DOHH2 (cell line): Measurements from ENCODE around the gene NFYC.

Experiments
- H3F3A ChIP-seq: fragments of 200-600 bp; sonication (generic), shearing (Covaris generic); 2 replicates; pipeline ENCODE4 v1.6.0; 2016; ENCODE audit warnings: antibody characterized with exemption, mild to moderate bottlenecking; ENCODE audit not compliant: control insufficient read depth, insufficient read depth
- H3K27ac ChIP-seq: fragments of 200-600 bp; sonication (generic); 2 replicates; pipeline ENCODE4 v1.5.1; 2014; ENCODE audit warnings: low read depth, mild to moderate bottlenecking, low read length, moderate library complexity
- H3K27me3 ChIP-seq: fragments of 200-600 bp; sonication (generic); 2 replicates; pipeline ENCODE4 v1.6.1; 2014; ENCODE audit warnings: mild to moderate bottlenecking, low read length, mixed read lengths; ENCODE audit not compliant: control insufficient read depth
- H3K36me3 ChIP-seq: fragments of 200-600 bp; sonication (generic); 2 replicates; pipeline ENCODE4 v1.6.1; 2014; ENCODE audit warnings: mild to moderate bottlenecking, low read length, moderate library complexity, mixed read lengths; ENCODE audit not compliant: control insufficient read depth
- H3K4me1 ChIP-seq: fragments of 200-600 bp; sonication (generic); 2 replicates; pipeline ENCODE4 v1.6.1; 2014; ENCODE audit warnings: mild to moderate bottlenecking, low read length, mixed read lengths; ENCODE audit not compliant: control insufficient read depth
- H3K4me2 ChIP-seq: fragments of 200-600 bp; sonication (generic); 2 replicates; pipeline ENCODE4 v1.6.0; 2014; ENCODE audit warnings: mild to moderate bottlenecking, low read length, moderate library complexity
- H3K4me3 ChIP-seq: fragments of 200-600 bp; sonication (generic); 2 replicates; pipeline ENCODE4 v1.5.1; 2014; ENCODE audit warnings: mild to moderate bottlenecking, low read length, mixed read lengths
- H3K79me2 ChIP-seq: fragments of 200-600 bp; sonication (generic); 2 replicates; pipeline ENCODE4 v1.6.1; 2014; ENCODE audit warnings: mild to moderate bottlenecking, low read length, mixed read lengths; ENCODE audit not compliant: control insufficient read depth
- H3K9me2 ChIP-seq: fragments of 200-600 bp; sonication (generic); replicated peaks from 2 replicates; pipeline ENCODE4 v1.6.1; 2014; ENCODE audit warnings: mild to moderate bottlenecking, low read length, mixed read lengths; ENCODE audit not compliant: control insufficient read depth
- H3K9me3 ChIP-seq: fragments of 200-600 bp; sonication (generic); 2 replicates; pipeline ENCODE4 v1.6.1; 2014; ENCODE audit warnings: antibody characterized with exemption, low read length, mixed read lengths; ENCODE audit not compliant: control insufficient read depth, insufficient read depth
- H4K20me1 ChIP-seq: fragments of 200-600 bp; sonication (generic); 2 replicates; pipeline ENCODE4 v1.6.0; 2014; ENCODE audit warnings: low read depth, mild to moderate bottlenecking, antibody characterized with exemption, low read length, moderate library complexity; ENCODE audit not compliant: control insufficient read depth, insufficient read depth
- CTCF ChIP-seq: fragments of 200-600 bp; sonication (generic); IDR thresholded peaks from one replicate; pipeline ENCODE4 v1.5.1; 2014; ENCODE audit warnings: antibody characterized with exemption, mild to moderate bottlenecking, low read depth, low read length; ENCODE audit not compliant: poor library complexity, severe bottlenecking
- EZH2phosphoT487 ChIP-seq: fragments of 200-600 bp; sonication (generic); IDR thresholded peaks from 2 replicates; pipeline ENCODE4 v1.6.1; 2017; ENCODE audit warnings: borderline replicate concordance, mild to moderate bottlenecking, antibody characterized with exemption, low read length, moderate library complexity, mixed read lengths

The NFYC gene

DNA sequence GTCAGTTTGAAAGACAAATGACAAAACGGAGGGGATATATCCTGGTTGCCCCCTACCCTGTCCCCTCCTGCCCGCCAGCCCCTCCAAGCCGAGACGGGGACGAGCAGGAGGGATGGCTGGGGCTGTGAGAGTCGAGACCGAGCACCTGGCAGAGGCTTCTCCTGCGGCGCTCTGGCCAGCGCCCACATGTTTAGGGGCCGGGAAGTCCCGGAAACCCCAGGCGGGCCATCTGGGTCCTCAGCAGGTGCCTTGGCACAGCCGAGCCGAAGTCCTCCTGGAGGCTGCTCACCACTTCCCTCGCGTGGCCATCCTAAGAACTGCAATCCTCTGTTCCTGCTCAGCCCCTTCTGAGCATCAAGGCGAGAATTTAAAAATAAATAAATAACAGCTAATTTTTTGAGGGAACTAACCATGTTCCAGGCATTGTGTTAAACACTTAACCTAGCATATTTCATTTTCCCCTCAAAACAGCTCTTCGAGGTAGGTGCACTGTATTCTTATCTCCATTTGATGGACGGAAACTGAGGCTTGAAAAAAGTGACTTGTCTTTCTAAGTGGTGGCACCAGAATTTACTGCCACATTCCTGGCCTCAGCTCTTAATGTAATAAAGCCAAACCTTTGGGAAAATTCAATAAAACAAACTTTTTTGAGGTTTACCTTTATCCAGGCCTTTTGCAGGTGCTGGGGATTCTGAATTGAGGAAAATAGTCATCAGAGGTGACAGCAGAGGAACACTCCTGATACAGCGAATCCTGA is 22.6 kb upstream of the NFYC start:
- no peaks in the 10 kb centered on the region for H4K20me1 ChIP-seq
- H3K9me2 ChIP-seq = no peaks in the 10 kb centered on the region
- H3K9me3 ChIP-seq = no peaks in the 10 kb centered on the region
- TF ChIP-seq CTCF = peak; percentile 80
- no peak for TF ChIP-seq EZH2phosphoT487
- no peaks in the 10 kb centered on the region; the same call in 1 of the 2 replicates for H3K27me3 ChIP-seq
- H3K27ac ChIP-seq = no peak overlapping the region
- H3K36me3 ChIP-seq = no peaks in the 10 kb centered on the region
- H3K4me1 ChIP-seq = peaks cover 24% of the 10 kb centered on the region
- peak overlapping the region; percentile 70 for H3K4me2 ChIP-seq
- H3K79me2 ChIP-seq = no peaks in the 10 kb centered on the region
- H3F3A ChIP-seq = no peaks in the 10 kb centered on the region
- H3K4me3 ChIP-seq = peak overlapping the region; percentile 70

DNA sequence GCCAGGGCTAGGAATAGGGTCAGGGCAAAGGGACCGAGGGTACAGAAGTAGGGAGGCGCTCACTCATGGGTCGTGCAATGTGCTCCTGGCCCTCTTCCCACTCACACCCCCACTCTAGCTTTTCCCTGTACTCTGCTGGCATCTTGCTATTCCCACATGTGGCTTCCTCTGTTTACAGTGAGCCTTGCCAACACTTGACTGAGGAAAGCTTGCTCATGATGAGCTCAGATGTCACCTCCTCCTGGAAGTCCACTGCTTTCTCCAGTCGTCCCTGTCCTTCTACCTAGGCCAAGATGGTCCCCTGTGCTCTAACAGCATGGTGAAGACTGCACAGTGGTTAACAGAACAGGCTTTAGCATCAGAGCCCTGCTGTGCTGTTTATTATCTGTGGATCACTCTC is 18.1 kb upstream of the NFYC start:
- H3K27ac ChIP-seq = no peak overlapping the region
- H3K4me2 ChIP-seq = no peak overlapping the region
- no peaks in the 10 kb centered on the region for H3K79me2 ChIP-seq
- H4K20me1 ChIP-seq = no peaks in the 10 kb centered on the region
- H3K4me3 ChIP-seq = no peak overlapping the region
- H3K9me2 ChIP-seq = no peaks in the 10 kb centered on the region
- no peaks in the 10 kb centered on the region for H3K9me3 ChIP-seq
- no peaks in the 10 kb centered on the region for H3K36me3 ChIP-seq
- H3F3A ChIP-seq = no peaks in the 10 kb centered on the region
- peaks cover 5% of the 10 kb centered on the region for H3K27me3 ChIP-seq
- peaks cover 6% of the 10 kb centered on the region for H3K4me1 ChIP-seq
- TF ChIP-seq EZH2phosphoT487 (no peak), CTCF (no peak)

DNA sequence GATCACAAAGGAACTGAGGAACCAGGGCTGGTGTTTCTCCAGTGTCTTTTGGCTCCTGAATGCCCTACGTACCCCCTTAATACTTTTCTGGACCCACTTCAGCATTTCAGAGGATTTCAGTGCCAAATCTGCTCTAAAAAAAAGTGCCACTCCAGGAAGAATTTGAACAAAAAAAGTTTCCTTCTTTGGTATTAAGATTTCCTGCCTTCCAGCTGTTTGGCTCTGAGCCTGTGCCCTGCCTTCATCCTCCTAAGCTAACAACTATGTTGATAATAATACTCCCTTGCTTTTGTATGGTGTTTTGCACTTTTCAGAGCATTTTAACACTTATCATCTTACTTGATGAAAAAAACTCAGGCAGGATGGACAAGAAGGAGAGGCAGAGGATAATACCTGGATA is 15.0 kb upstream of the NFYC start:
- no peaks in the 10 kb centered on the region for H3K9me3 ChIP-seq
- TF ChIP-seq EZH2phosphoT487 (no peak), CTCF (no peak)
- no peak overlapping the region for H3K4me3 ChIP-seq
- H3K27me3 ChIP-seq = peaks cover 5% of the 10 kb centered on the region
- no peaks in the 10 kb centered on the region for H3K79me2 ChIP-seq
- no peaks in the 10 kb centered on the region for H3F3A ChIP-seq
- H3K4me2 ChIP-seq = no peak overlapping the region
- H3K36me3 ChIP-seq = no peaks in the 10 kb centered on the region
- H3K4me1 ChIP-seq = no peaks in the 10 kb centered on the region
- no peaks in the 10 kb centered on the region for H4K20me1 ChIP-seq
- H3K9me2 ChIP-seq = no peaks in the 10 kb centered on the region
- no peak overlapping the region for H3K27ac ChIP-seq
